NCI-H82 (cell line): Measurements from ENCODE around the gene MAD2L1BP.
A peak's percentile ranks its signal among the peaks of the same experiment; 100 is the strongest.

Experiments
- DNase-seq: peaks from one replicate; lab custom pipeline; 2025; lab: John Stamatoyannopoulos, UW

The MAD2L1BP gene

GRCh38 chr6:43667245-43668150 lies 31.9 kb downstream of the MAD2L1BP start:
- peak; percentile 90 for DNase-seq

GRCh38 chr6:43668151-43669028 lies 32.8 kb downstream of the MAD2L1BP start:
- DNase-seq, result peak; percentile 76

DNA sequence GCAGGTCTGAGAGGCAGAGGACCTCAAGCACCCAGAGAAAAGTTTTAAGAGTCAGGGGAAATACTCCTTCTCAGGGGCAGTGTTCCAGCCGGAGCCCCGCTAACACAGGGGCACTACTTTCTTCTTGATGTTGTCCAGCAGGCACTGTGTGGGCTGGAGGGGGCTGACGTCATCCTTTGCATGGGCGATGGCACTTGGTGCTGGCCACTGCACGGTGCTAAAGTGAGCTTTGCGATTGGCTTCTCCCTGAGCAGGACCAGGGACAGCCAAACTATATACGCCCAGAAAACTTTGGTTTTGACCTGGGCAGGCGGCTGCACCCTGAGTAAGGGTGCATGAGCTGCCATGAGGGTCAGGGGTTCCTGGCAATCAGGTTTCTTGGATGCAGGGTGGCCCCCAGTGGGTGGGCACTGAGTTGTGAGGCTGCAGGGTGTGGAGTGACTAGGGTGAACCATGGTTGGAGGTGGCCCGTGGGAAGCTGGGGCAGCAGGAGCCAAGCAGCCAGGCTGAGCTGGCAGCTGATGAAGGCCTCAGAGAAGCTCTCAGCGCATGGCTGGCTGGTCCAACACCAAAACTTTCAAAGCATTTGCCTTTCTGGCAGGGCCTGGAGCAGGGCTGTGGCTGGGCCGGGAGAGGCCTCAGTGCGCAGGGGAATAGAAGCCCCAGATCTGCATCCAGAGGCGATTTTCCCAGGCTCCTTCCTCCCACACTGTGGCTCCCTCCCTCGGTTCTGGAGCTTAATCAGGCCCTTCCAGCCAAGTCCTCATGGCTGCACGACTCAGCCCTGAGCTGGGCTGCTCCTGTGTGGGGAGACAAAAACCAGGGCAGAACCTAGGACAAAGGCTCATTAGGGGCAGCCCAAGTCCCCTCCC lies 33.6 kb downstream of the MAD2L1BP start:
- no peak for DNase-seq

GRCh38 chr6:43669922-43670622 lies 34.4 kb downstream of the MAD2L1BP start:
- DNase-seq, result no peak

- no peak for DNase-seq
Measured at GRCh38 chr6:43670623-43670986, 35.0 kb downstream of the MAD2L1BP start.

DNA sequence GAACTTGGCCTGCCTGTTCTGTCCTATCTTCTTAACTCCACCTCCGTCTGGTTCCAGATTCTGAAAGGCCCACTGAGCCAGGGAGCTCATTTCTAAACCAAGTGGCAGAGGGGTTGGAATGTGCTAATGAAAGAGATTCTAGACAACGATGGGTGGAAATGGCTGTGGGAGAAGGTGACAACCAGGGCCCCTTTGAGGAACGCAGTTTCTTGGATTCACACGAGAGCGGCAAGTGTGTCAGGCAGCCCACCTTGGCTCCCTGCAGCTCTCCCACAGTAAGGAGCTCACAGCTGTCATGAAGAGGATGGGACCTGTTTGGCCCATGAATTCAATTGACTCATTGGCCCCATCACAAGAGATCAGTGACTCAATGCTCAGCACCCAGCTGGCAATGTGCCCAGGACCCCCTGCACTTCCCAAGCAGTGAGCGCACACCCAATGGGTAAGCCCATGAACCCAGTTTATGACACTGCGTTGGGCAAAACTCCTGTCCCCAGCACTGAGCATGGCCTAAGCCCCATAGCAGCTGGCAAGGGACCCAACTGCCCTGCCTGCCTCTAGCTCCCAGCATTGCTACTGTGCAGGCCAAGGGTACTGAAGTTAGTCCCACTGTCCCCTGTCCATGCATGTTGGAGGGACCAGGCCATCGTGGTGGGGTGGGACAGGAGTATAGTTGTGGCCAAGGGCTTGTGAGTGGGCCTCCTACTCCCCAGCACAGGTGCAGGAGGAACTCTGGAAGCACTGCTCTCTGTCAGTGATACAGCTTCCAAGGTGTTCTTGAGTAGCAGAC lies 35.6 kb downstream of the MAD2L1BP start:
- no peak for DNase-seq

- no peak for DNase-seq
Measured at GRCh38 chr6:43671801-43672690, 36.4 kb downstream of the MAD2L1BP start.

DNA sequence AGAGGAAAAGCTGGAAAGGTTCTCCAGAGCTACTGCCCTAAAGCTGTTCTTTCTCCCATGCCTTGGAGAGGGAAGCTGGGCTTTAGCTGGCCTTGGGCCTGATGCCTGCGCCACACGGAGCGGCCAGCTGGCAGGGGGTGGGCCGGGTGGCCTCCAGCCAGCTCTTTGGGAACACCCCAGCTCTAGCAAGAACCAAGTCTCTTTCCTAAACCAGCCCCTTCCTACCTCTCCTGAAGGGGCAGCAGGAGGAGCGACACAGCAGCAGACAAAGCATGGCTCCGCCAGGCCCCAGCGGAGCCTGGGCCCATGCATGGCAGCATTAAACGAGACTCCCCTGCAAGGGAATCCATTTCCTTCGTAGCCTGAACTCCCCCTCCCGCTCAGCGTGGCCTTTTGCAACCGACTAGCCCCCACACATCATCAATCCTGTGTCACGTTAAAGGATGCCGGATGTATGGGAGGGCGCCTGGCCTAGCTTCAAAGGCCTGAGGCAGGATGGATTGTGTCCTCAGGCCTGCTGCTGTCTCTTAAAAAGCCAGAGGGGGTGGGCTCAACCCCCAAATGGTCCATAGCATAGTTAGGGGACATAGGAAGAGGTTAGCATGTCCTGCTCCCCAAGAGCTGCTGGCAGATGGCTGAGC lies 37.9 kb downstream of the MAD2L1BP start:
- DNase-seq, result no peak

- no peak for DNase-seq
Measured at GRCh38 chr6:43674291-43674690, 38.7 kb downstream of the MAD2L1BP start.

GRCh38 chr6:43674921-43675320 lies 39.3 kb downstream of the MAD2L1BP start:
- DNase-seq, result no peak

DNA sequence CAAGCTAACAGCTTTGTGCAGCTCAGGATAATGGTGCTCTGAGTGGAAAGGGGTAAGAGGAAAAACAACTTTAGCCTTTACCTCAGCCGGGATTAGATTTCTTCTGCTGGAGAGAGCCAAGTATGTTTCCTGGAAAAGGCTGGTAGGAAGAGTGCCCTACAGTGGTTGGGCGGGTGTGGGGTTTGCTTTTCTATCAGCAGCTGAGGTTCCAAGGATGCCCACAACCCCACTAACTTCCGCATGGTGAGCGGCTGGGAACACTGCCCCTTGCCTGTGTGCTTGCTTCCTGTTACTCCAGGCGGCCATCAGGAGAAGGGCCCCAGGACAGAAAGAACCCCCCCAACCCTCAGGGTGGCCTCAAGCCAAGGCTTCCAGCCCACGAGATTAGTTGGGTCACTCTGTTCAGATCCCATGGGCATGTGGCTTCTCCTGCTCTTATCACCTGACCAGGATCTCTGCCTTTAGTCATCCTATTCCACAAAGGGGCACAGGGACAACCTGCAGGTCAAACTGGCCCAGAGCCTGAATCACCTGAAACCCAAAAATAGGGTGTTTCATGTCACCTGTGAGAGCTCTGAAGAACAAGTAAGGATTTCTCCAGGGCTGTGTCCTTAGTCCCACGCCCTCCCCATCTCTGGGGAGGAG lies 41.4 kb downstream of the MAD2L1BP start:
- no peak for DNase-seq

GRCh38 chr6:43677759-43678158 lies 42.1 kb downstream of the MAD2L1BP start:
- no peak for DNase-seq

GRCh38 chr6:43678341-43678740 lies 42.7 kb downstream of the MAD2L1BP start:
- DNase-seq, result no peak

- DNase-seq, result no peak
Measured at GRCh38 chr6:43679057-43679456, 43.4 kb downstream of the MAD2L1BP start.

DNA sequence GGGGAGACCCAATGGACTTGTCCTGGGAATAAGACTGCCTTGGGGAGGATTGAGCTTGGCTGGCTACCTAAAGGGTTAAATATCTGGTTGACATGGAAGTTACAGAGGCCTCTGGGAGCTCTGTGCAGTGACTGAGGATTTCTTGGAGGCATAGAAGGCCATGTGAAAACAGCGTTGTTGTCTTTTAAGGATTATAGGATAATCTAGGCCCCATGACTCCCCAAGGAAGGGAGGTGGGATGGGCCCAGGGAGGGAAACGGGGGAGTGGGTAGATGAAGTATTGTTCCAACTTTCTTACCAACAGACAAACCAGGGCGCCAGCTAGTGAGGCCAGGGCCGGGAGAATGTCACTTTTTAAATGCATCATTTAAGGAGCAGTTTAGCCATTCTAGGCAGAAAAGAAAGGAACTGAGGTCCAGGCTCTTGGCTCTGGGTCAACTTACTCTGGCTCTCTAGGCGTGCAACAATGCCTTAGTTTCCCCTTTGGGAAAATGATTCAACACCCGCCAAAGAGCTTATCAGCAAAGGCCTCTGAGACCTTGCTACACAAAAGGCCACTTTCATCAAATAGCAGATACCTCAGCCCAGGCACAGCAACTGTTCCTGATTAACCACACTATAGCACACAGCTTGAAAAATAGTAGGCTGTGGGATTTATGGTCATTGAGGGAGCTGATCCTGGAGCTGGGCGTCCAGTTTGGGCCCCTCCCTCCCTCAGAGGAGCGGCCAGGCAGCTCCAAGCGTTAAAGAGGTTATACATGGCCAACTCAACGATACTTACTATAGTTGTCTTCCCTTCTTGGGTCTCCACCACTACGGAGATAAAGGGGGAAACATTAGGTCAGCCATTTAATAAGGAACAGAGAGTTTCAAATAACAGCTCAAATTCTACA lies 44.9 kb downstream of the MAD2L1BP start:
- DNase-seq, result no peak

- DNase-seq, result no peak
Measured at GRCh38 chr6:43681303-43681702, 45.7 kb downstream of the MAD2L1BP start.

- DNase-seq, result no peak
Measured at GRCh38 chr6:43682724-43683429, 47.2 kb downstream of the MAD2L1BP start.
